ENCODE measurements around the gene SLC24A5. TPM values are rescaled to one million over a fixed set of nuclear protein-coding genes. Genes with fewer than 3 reads are reported as not detected.
A peak's percentile ranks its signal among the peaks of the same experiment; 100 is the strongest.

Gene SLC24A5
- total RNA-seq, 1 experiment from 2014 or later, result not detected

- in situ Hi-C loops (cut with HindIII; ENCODE audit: low pct_unique_long_range_greater_than_20kb, low sequenced_read_pairs), result no loop called here
- DNase-seq (ENCODE audit: low read depth), result no peak
Observed at GRCh38 chr15:48176957-48177356, 56.2 kb downstream of the SLC24A5 start.

- peak; percentile 69 for DNase-seq (ENCODE audit: low read depth)
- in situ Hi-C loops (cut with HindIII; ENCODE audit: low pct_unique_long_range_greater_than_20kb, low sequenced_read_pairs), result no loop called here
Observed at GRCh38 chr15:48177383-48177765, 56.6 kb downstream of the SLC24A5 start.

- in situ Hi-C loops (cut with HindIII; ENCODE audit: low pct_unique_long_range_greater_than_20kb, low sequenced_read_pairs), result no loop called here
- DNase-seq (ENCODE audit: low read depth), result peak; percentile 75
Observed at GRCh38 chr15:48177766-48178647, 57.2 kb downstream of the SLC24A5 start, which contains the start of gene MYEF2. Gene MYEF2 (minus strand): TSS chr15:48178295. CDS start chr15:48178237, 58 bp downstream.

GRCh38 chr15:48178648-48178931 is 57.8 kb downstream of the SLC24A5 start:
- peak; percentile 8 for DNase-seq (ENCODE audit: low read depth)
- in situ Hi-C loops (cut with HindIII; ENCODE audit: low pct_unique_long_range_greater_than_20kb, low sequenced_read_pairs), result no loop called here

- no peak for DNase-seq (ENCODE audit: low read depth)
- in situ Hi-C loops (cut with HindIII; ENCODE audit: low pct_unique_long_range_greater_than_20kb, low sequenced_read_pairs), result no loop called here
Observed at GRCh38 chr15:48182749-48183148, 62.0 kb downstream of the SLC24A5 start.

GRCh38 chr15:48185529-48185928 is 64.7 kb downstream of the SLC24A5 start:
- no peak for DNase-seq (ENCODE audit: low read depth)
- in situ Hi-C loops (cut with HindIII; ENCODE audit: low pct_unique_long_range_greater_than_20kb, low sequenced_read_pairs), result no loop called here

GRCh38 chr15:48186271-48186670 is 65.5 kb downstream of the SLC24A5 start:
- in situ Hi-C loops (cut with HindIII; ENCODE audit: low pct_unique_long_range_greater_than_20kb, low sequenced_read_pairs), result no loop called here
- DNase-seq (ENCODE audit: low read depth), result no peak

GRCh38 chr15:48190932-48191573 is 70.3 kb downstream of the SLC24A5 start:
- peak; percentile 42 for DNase-seq (ENCODE audit: low read depth)
- in situ Hi-C loops (cut with HindIII; ENCODE audit: low pct_unique_long_range_greater_than_20kb, low sequenced_read_pairs), result no loop called here

- no peak for DNase-seq (ENCODE audit: low read depth)
- in situ Hi-C loops (cut with HindIII; ENCODE audit: low pct_unique_long_range_greater_than_20kb, low sequenced_read_pairs), result no loop called here
Observed at GRCh38 chr15:48191574-48192225, 70.9 kb downstream of the SLC24A5 start, which contains the start of gene CTXN2. Gene CTXN2 (plus strand): TSS chr15:48191665. CDS start chr15:48201301, 9,636 bp downstream.

Other genes with a start within 250 kb of the SLC24A5 start
- gene MYEF2, start 57.3 kb downstream of the SLC24A5 start, total RNA-seq (2014; rRNA removed; shearing (Covaris generic); ENCODE audit: low replicate concordance), result 21.8 and 36.1 TPM in 2 replicates
- gene CTXN2, start 70.7 kb downstream of the SLC24A5 start, total RNA-seq (2014; rRNA removed; shearing (Covaris generic); ENCODE audit: low replicate concordance), result not detected in 2 replicates
- gene SLC12A1, start 85.3 kb downstream of the SLC24A5 start, total RNA-seq (2014; rRNA removed; shearing (Covaris generic); ENCODE audit: low replicate concordance), result not detected in 2 replicates
- gene DUT, start 210.4 kb downstream of the SLC24A5 start, total RNA-seq (2014; rRNA removed; shearing (Covaris generic); ENCODE audit: low replicate concordance), result 131 and 141 TPM in 2 replicates